Brain microvascular endothelial cell (primary cell): ENCODE results near the gene CENPQ.
"Not testable (repeated sequence)": the region's sequence is repeated elsewhere in the genome, so short reads cannot be mapped to it uniquely, and the experiment has no call there.

Source experiments
- DNase-seq: peaks from one replicate; pipeline ENCODE4 v3.0.0-alpha.2; 2020
- H3K27ac ChIP-seq: fragments of 250-450 bp; sonication (Bioruptor Pico); 2 replicates; pipeline ENCODE4 v1.5.1; 2020; ENCODE audit warnings: mild to moderate bottlenecking, moderate library complexity
- H3K27me3 ChIP-seq: fragments of 250-450 bp; sonication (Bioruptor Pico); replicated peaks from 2 replicates; pipeline ENCODE4 v1.5.1; 2020; ENCODE audit warnings: mild to moderate bottlenecking
- H3K36me3 ChIP-seq: fragments of 250-450 bp; sonication (Bioruptor Pico); replicated peaks from 2 replicates; pipeline ENCODE4 v1.5.1; 2020; ENCODE audit warnings: mild to moderate bottlenecking
- H3K4me3 ChIP-seq: 2 replicates; pipeline ENCODE4 v1.5.1; 2011; ENCODE audit warnings: low read depth, mild to moderate bottlenecking, control low read depth, low read length, moderate library complexity
- in situ Hi-C: cut with HindIII; loops from 2 replicates; pipeline ENCODE4 v1.10.0; 2017; ENCODE audit warnings: low sequenced_read_pairs, low pct_ligation_motif_present
- TF ChIP-seq, protein P1 (sequence below): IDR thresholded peaks from 2 replicates; pipeline ENCODE4 v1.5.1; 2011; ENCODE audit warnings: low read depth, mild to moderate bottlenecking, moderate library complexity, low read length, control low read depth, inconsistent platforms; ENCODE audit errors: missing control alignments

Gene CENPQ

DNA sequence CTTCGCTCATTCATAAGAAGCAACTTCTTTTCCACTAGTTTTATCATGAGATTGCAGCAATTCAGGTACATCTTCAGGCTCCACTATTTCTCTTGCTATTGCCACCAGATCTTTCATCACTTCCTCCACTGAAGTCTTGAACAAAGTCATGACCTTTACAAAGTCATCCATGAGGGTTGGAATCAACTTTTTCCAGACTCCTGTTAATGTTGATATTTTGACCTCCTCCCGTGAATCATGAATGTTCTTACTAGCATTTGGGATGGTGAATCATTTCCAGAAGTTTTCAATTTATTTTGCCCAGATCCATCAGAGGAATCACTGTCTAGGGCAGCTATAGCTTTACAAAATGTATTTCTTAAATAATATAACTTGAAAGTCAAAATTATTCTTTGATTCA, 1.5 kb downstream of the CENPQ start:
- TF ChIP-seq, protein P1, sequence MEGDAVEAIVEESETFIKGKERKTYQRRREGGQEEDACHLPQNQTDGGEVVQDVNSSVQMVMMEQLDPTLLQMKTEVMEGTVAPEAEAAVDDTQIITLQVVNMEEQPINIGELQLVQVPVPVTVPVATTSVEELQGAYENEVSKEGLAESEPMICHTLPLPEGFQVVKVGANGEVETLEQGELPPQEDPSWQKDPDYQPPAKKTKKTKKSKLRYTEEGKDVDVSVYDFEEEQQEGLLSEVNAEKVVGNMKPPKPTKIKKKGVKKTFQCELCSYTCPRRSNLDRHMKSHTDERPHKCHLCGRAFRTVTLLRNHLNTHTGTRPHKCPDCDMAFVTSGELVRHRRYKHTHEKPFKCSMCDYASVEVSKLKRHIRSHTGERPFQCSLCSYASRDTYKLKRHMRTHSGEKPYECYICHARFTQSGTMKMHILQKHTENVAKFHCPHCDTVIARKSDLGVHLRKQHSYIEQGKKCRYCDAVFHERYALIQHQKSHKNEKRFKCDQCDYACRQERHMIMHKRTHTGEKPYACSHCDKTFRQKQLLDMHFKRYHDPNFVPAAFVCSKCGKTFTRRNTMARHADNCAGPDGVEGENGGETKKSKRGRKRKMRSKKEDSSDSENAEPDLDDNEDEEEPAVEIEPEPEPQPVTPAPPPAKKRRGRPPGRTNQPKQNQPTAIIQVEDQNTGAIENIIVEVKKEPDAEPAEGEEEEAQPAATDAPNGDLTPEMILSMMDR, result no peak
- Histone ChIP-seq H3K36me3 (no peaks in the 10 kb centered on the region), H3K4me3 (no peak overlapping the region), H3K27ac (no peak overlapping the region), H3K27me3 (no peaks in the 10 kb centered on the region)
- DNase-seq, result no peak
- in situ Hi-C loops, result no loop called here

DNA sequence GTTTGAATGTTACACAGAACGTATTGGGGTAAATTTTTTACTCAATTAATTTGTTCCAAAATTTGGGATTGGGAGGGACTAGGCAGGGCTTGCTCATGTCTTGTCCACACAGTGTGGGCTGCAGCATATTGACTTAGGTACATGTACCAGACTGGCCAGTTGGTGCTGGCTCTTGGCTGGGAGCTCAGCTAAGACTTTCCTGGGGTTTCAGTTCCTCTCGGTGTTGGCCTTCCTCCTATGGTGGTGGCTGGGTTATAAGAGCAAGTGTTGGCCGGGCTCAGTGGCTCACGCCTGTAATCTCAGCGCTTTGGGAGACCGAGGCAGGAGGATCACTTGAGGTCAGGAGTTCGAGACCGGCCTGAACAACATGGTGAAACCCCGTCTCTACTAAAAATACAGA, 4.9 kb downstream of the CENPQ start:
- in situ Hi-C loops, result no loop called here
- H3K4me3 ChIP-seq, result no peak overlapping the region

DNA sequence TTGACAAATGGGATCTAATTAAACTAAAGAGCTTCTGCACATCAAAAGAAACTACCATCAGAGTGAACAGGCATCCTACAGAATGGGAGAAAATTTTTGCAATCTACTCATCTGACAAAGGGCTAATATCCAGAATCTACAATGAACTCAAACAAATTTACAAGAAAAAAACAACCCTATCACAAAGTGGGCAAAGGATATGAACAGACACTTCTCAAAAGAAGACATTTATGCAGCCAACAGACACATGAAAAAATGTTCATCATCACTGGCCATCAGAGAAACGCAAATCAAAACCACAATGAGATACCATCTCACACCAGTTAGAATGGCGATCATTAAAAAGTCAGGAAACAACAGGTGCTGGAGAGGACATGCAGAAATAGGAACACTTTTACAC, 13.4 kb downstream of the CENPQ start:
- H3K27ac ChIP-seq, H3K4me3 ChIP-seq, in situ Hi-C loops, H3K36me3 ChIP-seq, H3K27me3 ChIP-seq, DNase-seq: not testable (repeated sequence)

More for the DNA sequence above, 4.9 kb downstream of the CENPQ start:
- no peak for DNase-seq
- TF ChIP-seq, protein P1, result no peak
- Histone ChIP-seq H3K27me3 (no peaks in the 10 kb centered on the region), H3K27ac (no peak overlapping the region), H3K36me3 (no peaks in the 10 kb centered on the region)

DNA sequence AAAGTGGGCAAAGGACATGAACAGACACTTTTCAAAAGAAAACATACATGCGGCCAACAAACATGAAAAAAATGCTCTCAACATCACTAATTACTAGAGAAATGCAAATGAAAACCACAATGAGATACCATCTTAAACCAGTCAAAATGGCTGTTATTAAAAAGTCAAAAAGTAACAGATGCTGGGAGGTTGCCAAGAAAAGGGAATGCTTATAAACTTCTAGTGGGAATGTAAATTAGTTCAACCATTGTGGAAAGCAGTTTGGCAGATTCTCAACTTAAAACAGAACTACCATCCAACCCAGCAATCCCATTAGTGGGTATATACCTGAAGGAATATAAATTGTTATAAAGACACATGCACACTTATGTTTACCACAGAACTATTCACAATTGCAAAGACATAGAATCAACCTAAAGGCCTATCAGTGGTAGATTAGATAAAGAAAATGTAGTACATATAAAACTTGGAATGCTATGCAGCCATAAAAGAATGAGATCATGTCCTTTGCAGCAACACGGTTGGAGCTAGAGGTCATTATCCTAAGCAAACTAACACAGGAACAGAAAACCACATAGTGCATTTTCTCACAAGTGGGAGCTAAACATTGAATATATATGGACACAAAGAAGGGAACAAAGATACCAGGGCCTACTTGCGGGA, 16.3 kb downstream of the CENPQ start:
- peak; percentile 22 for DNase-seq
- TF ChIP-seq, protein P1, result no peak

DNA sequence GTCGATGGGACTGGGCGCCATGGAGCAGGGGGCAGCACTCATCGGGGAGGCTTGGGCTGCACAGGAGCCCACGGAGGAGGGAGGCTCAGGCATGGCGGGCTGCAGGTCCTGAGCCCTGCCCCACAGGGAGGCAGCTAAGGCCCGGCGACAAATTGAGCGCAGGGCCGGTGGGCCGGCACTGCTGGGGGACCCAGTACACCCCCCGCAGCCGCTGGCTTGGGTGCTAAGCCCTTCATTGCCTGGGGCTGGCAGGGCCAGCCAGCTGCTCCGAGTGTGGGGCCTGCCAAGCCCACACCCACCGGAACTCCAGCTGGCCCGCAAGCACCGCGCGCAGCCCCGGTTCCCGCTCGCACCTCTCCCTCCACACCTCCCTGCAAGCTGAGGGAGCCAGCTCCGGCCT, 18.7 kb downstream of the CENPQ start:
- in situ Hi-C loops, H3K36me3 ChIP-seq, H3K4me3 ChIP-seq, H3K27ac ChIP-seq, DNase-seq, H3K27me3 ChIP-seq: not testable (repeated sequence)

More for the DNA sequence above, 16.3 kb downstream of the CENPQ start:
- in situ Hi-C loops, result no loop called here
- Histone ChIP-seq H3K27me3 (no peaks in the 10 kb centered on the region), H3K27ac (no peak overlapping the region), H3K4me3 (no peak overlapping the region), H3K36me3 (peaks cover 2% of the 10 kb centered on the region)

DNA sequence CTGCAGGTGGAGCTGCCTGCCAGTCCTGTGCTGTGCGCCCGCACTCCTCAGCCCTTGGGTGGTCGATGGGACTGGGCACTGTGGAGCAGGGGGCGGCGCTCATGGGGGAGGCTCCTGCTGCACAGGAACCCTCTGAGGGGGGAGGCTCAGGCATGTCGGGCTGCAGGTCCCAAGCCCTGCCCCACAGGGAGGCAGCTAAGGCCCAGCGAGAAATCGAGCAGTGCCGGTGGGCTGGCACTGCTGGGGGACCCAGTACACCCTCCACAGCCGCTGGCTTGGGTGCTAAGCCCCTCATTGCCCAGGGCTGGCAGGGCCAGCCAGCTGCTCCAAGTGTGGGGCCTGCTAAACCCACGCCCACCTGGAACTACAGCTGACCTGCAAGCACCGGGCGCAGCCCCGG, 20.2 kb downstream of the CENPQ start:
- in situ Hi-C loops, H3K36me3 ChIP-seq, H3K27me3 ChIP-seq, DNase-seq, H3K27ac ChIP-seq, H3K4me3 ChIP-seq: not testable (repeated sequence)

DNA sequence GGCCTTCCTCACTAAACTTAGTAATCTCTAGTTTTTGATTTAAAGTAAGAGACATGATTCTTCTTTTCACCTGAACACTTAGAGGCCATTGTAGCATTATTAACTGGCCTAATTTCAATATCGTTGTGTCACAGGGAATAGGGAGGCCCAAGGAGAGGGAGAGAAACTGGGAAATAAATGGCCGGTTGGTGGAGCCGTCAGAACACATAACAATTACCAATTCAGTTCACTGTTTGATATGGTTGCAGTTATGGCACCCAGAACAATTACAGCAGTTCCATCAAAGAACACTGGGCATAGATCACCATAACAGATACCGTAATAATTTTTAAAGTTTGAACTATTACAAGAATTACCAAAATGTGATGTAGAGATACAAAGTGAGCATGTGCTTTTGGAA, 27.5 kb downstream of the CENPQ start:
- no peak overlapping the region for H3K27ac ChIP-seq
- TF ChIP-seq, protein P1, result no peak
- in situ Hi-C loops, result no loop called here
- no peak for DNase-seq
- no peaks in the 10 kb centered on the region for H3K36me3 ChIP-seq
- H3K27me3 ChIP-seq, result no peaks in the 10 kb centered on the region
- no peak overlapping the region for H3K4me3 ChIP-seq
